ENCODE measurements around the gene HRK.

HRK gene

DNA sequence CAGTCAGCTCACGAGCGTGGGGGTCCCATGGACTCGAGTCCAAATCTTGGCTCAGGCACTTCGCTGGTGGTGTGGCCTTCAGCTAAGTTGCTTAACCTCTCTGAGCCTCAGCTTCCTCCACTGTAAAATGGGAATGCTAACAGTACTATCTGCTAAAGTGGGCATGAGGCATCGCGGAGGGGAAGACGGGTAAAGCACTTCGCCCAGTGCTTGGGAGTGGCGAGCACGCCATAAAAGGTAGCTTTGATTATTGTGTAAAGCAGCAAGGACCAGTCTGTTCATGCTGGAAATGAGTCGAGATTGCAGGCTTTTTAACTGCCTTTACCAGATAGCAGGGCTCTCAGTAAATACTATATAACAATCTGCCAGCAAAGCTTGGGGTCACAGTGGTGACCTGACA lies 24.5 kb downstream of the HRK start:
- no peak overlapping the region for H3K27ac ChIP-seq (ENCODE audit: low read length)
- no peak overlapping the region for H3K4me2 ChIP-seq (ENCODE audit: insufficient read depth, low read length)

DNA sequence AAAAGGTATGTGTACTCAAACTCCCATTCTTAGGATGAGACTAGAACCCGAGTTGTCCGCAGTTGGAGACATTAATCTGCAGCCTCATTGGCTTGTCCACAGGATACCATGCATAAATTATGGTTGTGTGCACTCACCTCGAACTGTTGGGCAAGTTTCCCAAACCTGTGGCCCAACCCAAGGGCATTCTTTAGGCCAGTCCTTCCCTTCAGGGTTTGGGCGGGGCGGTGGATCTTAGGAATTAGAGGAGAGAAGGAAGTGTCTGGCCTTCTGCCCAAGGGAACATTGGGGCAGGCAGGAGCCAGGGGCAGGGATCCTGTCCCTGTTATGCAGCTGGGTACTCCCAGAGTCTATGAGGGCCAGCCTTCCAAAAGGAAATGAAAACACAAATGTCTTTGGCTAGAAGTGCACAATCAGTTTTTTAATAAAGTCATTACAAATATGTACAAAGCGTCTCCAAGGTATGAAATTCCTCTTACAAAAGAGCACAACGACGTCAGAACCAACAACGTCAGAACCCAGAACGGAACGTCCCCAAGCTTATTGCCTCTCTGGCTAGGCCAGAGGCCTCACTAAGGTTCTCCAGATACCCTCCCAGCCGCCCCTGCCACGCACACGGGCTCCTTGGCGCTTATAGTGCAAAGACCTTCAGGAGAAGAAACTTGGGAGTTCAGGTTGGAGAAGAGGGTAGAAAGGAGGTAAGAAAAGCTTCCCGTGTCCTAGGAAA lies 25.3 kb downstream of the HRK start:
- TF ChIP-seq EZH2 (IDR thresholded peaks at IDR 0.05; ENCODE audit: borderline replicate concordance, low read depth, low read length, severe bottlenecking), result no peak
- TF ChIP-seq, protein P1, sequence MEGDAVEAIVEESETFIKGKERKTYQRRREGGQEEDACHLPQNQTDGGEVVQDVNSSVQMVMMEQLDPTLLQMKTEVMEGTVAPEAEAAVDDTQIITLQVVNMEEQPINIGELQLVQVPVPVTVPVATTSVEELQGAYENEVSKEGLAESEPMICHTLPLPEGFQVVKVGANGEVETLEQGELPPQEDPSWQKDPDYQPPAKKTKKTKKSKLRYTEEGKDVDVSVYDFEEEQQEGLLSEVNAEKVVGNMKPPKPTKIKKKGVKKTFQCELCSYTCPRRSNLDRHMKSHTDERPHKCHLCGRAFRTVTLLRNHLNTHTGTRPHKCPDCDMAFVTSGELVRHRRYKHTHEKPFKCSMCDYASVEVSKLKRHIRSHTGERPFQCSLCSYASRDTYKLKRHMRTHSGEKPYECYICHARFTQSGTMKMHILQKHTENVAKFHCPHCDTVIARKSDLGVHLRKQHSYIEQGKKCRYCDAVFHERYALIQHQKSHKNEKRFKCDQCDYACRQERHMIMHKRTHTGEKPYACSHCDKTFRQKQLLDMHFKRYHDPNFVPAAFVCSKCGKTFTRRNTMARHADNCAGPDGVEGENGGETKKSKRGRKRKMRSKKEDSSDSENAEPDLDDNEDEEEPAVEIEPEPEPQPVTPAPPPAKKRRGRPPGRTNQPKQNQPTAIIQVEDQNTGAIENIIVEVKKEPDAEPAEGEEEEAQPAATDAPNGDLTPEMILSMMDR (IDR thresholded peaks at IDR 0.05; ENCODE audit: borderline replicate concordance, extremely low read depth, low read length, poor library complexity, severe bottlenecking), result no peak
- no peak overlapping the region for H3K4me3 ChIP-seq (ENCODE audit: low read depth in 1 of 2, low read length in 2 of 2)
- H2AFZ ChIP-seq (ENCODE audit: low read depth, low read length), result no peak overlapping the region
- no peaks in the 10 kb centered on the region for H3K9me3 ChIP-seq (ENCODE audit: insufficient read depth, low read length, severe bottlenecking)
- no peak overlapping the region for H3K4me2 ChIP-seq (ENCODE audit: insufficient read depth, low read length)
- H3K27me3 ChIP-seq (ENCODE audit: insufficient read depth, low read length, poor library complexity), result no peaks in the 10 kb centered on the region
- no peaks in the 10 kb centered on the region for H3K36me3 ChIP-seq (ENCODE audit: insufficient read depth, low read length)
- no peaks in the 10 kb centered on the region for H3K79me2 ChIP-seq (ENCODE audit: insufficient read depth, low read length)
- H3K9ac ChIP-seq (ENCODE audit: low read depth, low read length), result no peak overlapping the region
- H3K4me1 ChIP-seq (ENCODE audit: insufficient read depth, low read length), result peaks cover 18% of the 10 kb centered on the region
- ATAC-seq (ENCODE audit: insufficient read depth, low read depth) (no peak), DNase-seq (no peak)
- no peaks in the 10 kb centered on the region for H4K20me1 ChIP-seq (ENCODE audit: insufficient read depth, low read length)
- no peak overlapping the region for H3K27ac ChIP-seq (ENCODE audit: low read length)

More for the DNA sequence above, 24.5 kb downstream of the HRK start:
- Histone ChIP-seq H3K36me3 (ENCODE audit: insufficient read depth, low read length) (no peaks in the 10 kb centered on the region), H3K79me2 (ENCODE audit: insufficient read depth, low read length) (no peaks in the 10 kb centered on the region), H3K4me1 (ENCODE audit: insufficient read depth, low read length) (peaks cover 27% of the 10 kb centered on the region), H3K9me3 (ENCODE audit: insufficient read depth, low read length, severe bottlenecking) (no peaks in the 10 kb centered on the region), H4K20me1 (ENCODE audit: insufficient read depth, low read length) (no peaks in the 10 kb centered on the region), H3K9ac (ENCODE audit: low read depth, low read length) (no peak overlapping the region), H3K4me3 (ENCODE audit: low read depth in 1 of 2, low read length in 2 of 2) (no peak overlapping the region), H2AFZ (ENCODE audit: low read depth, low read length) (no peak overlapping the region), H3K27me3 (ENCODE audit: insufficient read depth, low read length, poor library complexity) (no peaks in the 10 kb centered on the region)
- ATAC-seq (ENCODE audit: insufficient read depth, low read depth) (no peak), DNase-seq (no peak)
- no peak for TF ChIP-seq EZH2 (IDR thresholded peaks at IDR 0.05; ENCODE audit: borderline replicate concordance, low read depth, low read length, severe bottlenecking)
- TF ChIP-seq, protein P1 (IDR thresholded peaks at IDR 0.05; ENCODE audit: borderline replicate concordance, extremely low read depth, low read length, poor library complexity, severe bottlenecking), result no peak

DNA sequence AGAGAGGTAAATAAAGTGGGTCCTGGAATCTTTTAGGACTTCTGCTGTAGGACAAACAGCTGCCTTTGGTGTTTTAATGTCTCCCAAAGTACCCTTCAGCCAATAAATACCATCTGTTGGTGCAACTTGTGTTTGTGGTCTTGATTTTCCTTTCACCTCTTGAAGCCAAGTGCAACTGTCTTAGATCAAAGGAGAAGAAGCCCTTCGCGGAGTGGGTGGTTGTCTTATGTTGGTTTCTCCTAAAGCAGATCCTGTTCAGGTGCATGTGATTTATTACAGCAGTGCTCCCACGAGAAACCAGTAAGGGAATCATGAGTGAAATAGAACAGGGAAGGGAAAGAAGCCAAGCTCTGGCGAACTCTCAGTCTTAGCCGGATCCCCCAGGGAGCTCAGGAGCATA lies 27.7 kb downstream of the HRK start:
- Histone ChIP-seq H3K4me1 (ENCODE audit: insufficient read depth, low read length) (peaks cover 16% of the 10 kb centered on the region), H3K27me3 (ENCODE audit: insufficient read depth, low read length, poor library complexity) (no peaks in the 10 kb centered on the region), H3K4me3 (ENCODE audit: low read depth in 1 of 2, low read length in 2 of 2) (no peak overlapping the region), H3K9me3 (ENCODE audit: insufficient read depth, low read length, severe bottlenecking) (no peaks in the 10 kb centered on the region), H3K4me2 (ENCODE audit: insufficient read depth, low read length) (no peak overlapping the region), H3K27ac (ENCODE audit: low read length) (no peak overlapping the region), H4K20me1 (ENCODE audit: insufficient read depth, low read length) (no peaks in the 10 kb centered on the region), H3K9ac (ENCODE audit: low read depth, low read length) (no peak overlapping the region), H3K36me3 (ENCODE audit: insufficient read depth, low read length) (no peaks in the 10 kb centered on the region), H3K79me2 (ENCODE audit: insufficient read depth, low read length) (no peaks in the 10 kb centered on the region), H2AFZ (ENCODE audit: low read depth, low read length) (no peak overlapping the region)
- no peak for TF ChIP-seq EZH2 (IDR thresholded peaks at IDR 0.05; ENCODE audit: borderline replicate concordance, low read depth, low read length, severe bottlenecking)
- TF ChIP-seq, protein P1 (IDR thresholded peaks at IDR 0.05; ENCODE audit: borderline replicate concordance, extremely low read depth, low read length, poor library complexity, severe bottlenecking), result no peak
- peak; percentile 80 for ATAC-seq (ENCODE audit: insufficient read depth, low read depth)
- peak; percentile 51 for DNase-seq
